SU-DHL-6 (cell line): ENCODE data around the gene ADGRF5.

Source experiments
- EZH2phosphoT487 ChIP-seq: fragments of 200-600 bp; sonication (generic), shearing (Covaris generic); conservative IDR thresholded peaks from 2 replicates; pipeline ENCODE4 v1.6.1; 2018; ENCODE audit warnings: mild to moderate bottlenecking, antibody characterized with exemption, low read length, moderate library complexity, mixed read lengths
- TF ChIP-seq, protein P1 (sequence below): fragments of 200-600 bp; sonication (generic); IDR thresholded peaks from one replicate; pipeline ENCODE4 v1.5.1; 2017; ENCODE audit warnings: antibody characterized with exemption, mild to moderate bottlenecking, low read length, moderate library complexity; ENCODE audit not compliant: insufficient read depth, poor library complexity, severe bottlenecking

DNA sequence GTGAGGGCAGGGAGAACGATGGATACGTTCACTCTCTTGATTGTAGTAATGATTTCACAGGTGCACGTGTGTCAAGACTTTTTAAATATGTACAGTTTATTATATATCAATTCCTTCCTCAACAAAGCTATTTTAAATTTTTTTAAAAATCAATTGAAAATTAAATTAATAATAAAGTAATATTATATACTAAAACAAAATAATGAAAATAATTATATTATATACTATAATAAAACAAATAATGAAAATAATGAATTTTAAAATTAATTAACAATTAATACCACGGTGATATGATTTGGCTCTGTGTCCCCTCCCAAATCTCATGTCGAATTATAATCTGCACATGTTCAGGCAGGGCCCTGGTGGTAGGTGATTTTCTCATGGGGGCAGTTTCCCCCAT lies 42.7 kb downstream of the ADGRF5 start:
- TF ChIP-seq, protein P1, sequence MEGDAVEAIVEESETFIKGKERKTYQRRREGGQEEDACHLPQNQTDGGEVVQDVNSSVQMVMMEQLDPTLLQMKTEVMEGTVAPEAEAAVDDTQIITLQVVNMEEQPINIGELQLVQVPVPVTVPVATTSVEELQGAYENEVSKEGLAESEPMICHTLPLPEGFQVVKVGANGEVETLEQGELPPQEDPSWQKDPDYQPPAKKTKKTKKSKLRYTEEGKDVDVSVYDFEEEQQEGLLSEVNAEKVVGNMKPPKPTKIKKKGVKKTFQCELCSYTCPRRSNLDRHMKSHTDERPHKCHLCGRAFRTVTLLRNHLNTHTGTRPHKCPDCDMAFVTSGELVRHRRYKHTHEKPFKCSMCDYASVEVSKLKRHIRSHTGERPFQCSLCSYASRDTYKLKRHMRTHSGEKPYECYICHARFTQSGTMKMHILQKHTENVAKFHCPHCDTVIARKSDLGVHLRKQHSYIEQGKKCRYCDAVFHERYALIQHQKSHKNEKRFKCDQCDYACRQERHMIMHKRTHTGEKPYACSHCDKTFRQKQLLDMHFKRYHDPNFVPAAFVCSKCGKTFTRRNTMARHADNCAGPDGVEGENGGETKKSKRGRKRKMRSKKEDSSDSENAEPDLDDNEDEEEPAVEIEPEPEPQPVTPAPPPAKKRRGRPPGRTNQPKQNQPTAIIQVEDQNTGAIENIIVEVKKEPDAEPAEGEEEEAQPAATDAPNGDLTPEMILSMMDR: no peak
- no peak for TF ChIP-seq EZH2phosphoT487
